ENCODE data around the gene LDLRAD2. TPM values are rescaled to one million over a fixed set of nuclear protein-coding genes. Genes with fewer than 3 reads are reported as not detected.

LDLRAD2 gene
- total and polyA plus RNA-seq, 4 donors = 0.12 to 2.7 (median 0.23) TPM; not detected in 1

DNA sequence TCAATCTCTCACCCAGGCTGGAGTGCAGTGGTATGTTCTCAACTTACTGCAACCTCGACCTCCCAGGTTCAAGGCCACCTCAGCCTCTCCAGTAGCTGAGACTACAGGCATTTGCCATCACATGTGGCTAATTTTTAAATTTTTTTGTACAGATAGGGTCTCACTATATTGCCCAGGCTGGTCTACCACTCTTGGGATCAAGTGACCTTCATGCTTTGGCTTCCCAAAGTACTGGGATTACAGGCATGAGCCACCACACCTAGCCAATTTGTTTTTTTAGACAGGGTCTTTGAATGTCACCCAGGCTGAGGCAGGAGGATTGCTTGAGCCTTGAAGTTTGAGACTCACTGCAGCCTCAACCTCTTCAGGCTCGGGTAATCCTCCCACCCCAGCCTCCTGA lies 19.0 kb upstream of the LDLRAD2 start:
- Histone ChIP-seq H3K9ac (ENCODE audit: low read depth in 1 of 2, low read length in 2 of 2) (no peak overlapping the region), H3K4me1 (ENCODE audit: control insufficient read depth in 4 of 4, insufficient read depth in 4 of 4, low read length in 3 of 4) (no peaks in the 10 kb centered on the region), H3K27ac (ENCODE audit: low read depth in 1 of 2, low read length in 2 of 2) (no peak overlapping the region), H3K36me3 (ENCODE audit: control insufficient read depth in 4 of 4, insufficient read depth in 3 of 4, low read depth in 1 of 4, low read length in 3 of 4) (no peaks in the 10 kb centered on the region), H3K9me3 (ENCODE audit: control insufficient read depth in 4 of 4, low read length in 3 of 4) (peaks cover 0 to 7% (median 7%) of the 10 kb centered on the region in 4 donors), H3K4me3 (ENCODE audit: low read depth in 1 of 3, low read length in 3 of 3) (no peak overlapping the region), H3K27me3 (ENCODE audit: control insufficient read depth in 4 of 4, insufficient read depth in 4 of 4, low read length in 3 of 4) (no peaks in the 10 kb centered on the region)
- no peak for DNase-seq (ENCODE audit: low spot score)
- TF ChIP-seq RAD21 (IDR thresholded peaks at IDR 0.05) (no peak), FOXA2 (IDR thresholded peaks at IDR 0.05) (no peak), NR2F2 (IDR thresholded peaks at IDR 0.05) (no peak), SP1 (IDR thresholded peaks at IDR 0.05) (no peak), HNF4A (conservative IDR thresholded peaks at IDR 0.05) (no peak), RXRA (IDR thresholded peaks at IDR 0.05) (no peak), TAF1 (conservative IDR thresholded peaks at IDR 0.05) (no peak), FOXA1 (IDR thresholded peaks at IDR 0.05) (no peak), GABPA (IDR thresholded peaks at IDR 0.05 in 1 of 2, conservative IDR thresholded peaks at IDR 0.05 in 1 of 2) (no peak), YY1 (IDR thresholded peaks at IDR 0.05) (no peak)
- TF ChIP-seq, protein P1, sequence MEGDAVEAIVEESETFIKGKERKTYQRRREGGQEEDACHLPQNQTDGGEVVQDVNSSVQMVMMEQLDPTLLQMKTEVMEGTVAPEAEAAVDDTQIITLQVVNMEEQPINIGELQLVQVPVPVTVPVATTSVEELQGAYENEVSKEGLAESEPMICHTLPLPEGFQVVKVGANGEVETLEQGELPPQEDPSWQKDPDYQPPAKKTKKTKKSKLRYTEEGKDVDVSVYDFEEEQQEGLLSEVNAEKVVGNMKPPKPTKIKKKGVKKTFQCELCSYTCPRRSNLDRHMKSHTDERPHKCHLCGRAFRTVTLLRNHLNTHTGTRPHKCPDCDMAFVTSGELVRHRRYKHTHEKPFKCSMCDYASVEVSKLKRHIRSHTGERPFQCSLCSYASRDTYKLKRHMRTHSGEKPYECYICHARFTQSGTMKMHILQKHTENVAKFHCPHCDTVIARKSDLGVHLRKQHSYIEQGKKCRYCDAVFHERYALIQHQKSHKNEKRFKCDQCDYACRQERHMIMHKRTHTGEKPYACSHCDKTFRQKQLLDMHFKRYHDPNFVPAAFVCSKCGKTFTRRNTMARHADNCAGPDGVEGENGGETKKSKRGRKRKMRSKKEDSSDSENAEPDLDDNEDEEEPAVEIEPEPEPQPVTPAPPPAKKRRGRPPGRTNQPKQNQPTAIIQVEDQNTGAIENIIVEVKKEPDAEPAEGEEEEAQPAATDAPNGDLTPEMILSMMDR (IDR thresholded peaks at IDR 0.05; ENCODE audit: low read depth, low read length, missing input control) = no peak
- TF ChIP-seq, protein P2, sequence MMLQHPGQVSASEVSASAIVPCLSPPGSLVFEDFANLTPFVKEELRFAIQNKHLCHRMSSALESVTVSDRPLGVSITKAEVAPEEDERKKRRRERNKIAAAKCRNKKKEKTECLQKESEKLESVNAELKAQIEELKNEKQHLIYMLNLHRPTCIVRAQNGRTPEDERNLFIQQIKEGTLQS (IDR thresholded peaks at IDR 0.05) = no peak
- TF ChIP-seq, protein P3, sequence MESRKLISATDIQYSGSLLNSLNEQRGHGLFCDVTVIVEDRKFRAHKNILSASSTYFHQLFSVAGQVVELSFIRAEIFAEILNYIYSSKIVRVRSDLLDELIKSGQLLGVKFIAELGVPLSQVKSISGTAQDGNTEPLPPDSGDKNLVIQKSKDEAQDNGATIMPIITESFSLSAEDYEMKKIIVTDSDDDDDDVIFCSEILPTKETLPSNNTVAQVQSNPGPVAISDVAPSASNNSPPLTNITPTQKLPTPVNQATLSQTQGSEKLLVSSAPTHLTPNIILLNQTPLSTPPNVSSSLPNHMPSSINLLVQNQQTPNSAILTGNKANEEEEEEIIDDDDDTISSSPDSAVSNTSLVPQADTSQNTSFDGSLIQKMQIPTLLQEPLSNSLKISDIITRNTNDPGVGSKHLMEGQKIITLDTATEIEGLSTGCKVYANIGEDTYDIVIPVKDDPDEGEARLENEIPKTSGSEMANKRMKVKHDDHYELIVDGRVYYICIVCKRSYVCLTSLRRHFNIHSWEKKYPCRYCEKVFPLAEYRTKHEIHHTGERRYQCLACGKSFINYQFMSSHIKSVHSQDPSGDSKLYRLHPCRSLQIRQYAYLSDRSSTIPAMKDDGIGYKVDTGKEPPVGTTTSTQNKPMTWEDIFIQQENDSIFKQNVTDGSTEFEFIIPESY (IDR thresholded peaks at IDR 0.05) = no peak
- TF ChIP-seq, protein P4, sequence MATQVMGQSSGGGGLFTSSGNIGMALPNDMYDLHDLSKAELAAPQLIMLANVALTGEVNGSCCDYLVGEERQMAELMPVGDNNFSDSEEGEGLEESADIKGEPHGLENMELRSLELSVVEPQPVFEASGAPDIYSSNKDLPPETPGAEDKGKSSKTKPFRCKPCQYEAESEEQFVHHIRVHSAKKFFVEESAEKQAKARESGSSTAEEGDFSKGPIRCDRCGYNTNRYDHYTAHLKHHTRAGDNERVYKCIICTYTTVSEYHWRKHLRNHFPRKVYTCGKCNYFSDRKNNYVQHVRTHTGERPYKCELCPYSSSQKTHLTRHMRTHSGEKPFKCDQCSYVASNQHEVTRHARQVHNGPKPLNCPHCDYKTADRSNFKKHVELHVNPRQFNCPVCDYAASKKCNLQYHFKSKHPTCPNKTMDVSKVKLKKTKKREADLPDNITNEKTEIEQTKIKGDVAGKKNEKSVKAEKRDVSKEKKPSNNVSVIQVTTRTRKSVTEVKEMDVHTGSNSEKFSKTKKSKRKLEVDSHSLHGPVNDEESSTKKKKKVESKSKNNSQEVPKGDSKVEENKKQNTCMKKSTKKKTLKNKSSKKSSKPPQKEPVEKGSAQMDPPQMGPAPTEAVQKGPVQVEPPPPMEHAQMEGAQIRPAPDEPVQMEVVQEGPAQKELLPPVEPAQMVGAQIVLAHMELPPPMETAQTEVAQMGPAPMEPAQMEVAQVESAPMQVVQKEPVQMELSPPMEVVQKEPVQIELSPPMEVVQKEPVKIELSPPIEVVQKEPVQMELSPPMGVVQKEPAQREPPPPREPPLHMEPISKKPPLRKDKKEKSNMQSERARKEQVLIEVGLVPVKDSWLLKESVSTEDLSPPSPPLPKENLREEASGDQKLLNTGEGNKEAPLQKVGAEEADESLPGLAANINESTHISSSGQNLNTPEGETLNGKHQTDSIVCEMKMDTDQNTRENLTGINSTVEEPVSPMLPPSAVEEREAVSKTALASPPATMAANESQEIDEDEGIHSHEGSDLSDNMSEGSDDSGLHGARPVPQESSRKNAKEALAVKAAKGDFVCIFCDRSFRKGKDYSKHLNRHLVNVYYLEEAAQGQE (IDR thresholded peaks at IDR 0.05) = no peak
- 71% methylated on average over 2 of the region's 2 CpGs for WGBS

DNA sequence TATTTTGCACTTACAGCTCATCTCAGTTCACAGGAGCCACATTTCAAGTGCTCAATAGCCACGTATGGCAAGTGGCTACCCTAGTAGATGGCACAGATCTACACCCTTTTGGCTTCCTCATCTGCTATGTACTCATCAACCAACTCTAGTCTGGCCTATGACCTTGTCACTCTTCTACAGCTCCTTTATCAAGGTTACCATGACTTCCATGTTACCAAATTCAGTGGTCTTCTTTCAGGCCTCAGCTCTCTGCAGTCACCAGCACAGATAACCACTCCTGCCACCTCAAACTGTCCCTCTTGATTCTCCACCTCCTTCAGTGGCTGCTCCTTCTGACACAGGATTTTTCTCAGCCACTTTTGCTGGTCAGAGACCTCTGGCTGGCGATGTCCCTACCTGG lies 17.4 kb upstream of the LDLRAD2 start:
- no peak for DNase-seq (ENCODE audit: low spot score)
- Histone ChIP-seq H3K4me1 (ENCODE audit: control insufficient read depth in 4 of 4, insufficient read depth in 4 of 4, low read length in 3 of 4) (no peaks in the 10 kb centered on the region), H3K9me3 (ENCODE audit: control insufficient read depth in 4 of 4, low read length in 3 of 4) (peaks cover 0 to 7% (median 7%) of the 10 kb centered on the region in 4 donors), H3K4me3 (ENCODE audit: low read depth in 1 of 3, low read length in 3 of 3) (no peak overlapping the region), H3K27me3 (ENCODE audit: control insufficient read depth in 4 of 4, insufficient read depth in 4 of 4, low read length in 3 of 4) (no peaks in the 10 kb centered on the region), H3K27ac (ENCODE audit: low read depth in 1 of 2, low read length in 2 of 2) (no peak overlapping the region), H3K36me3 (ENCODE audit: control insufficient read depth in 4 of 4, insufficient read depth in 3 of 4, low read depth in 1 of 4, low read length in 3 of 4) (no peaks in the 10 kb centered on the region), H3K9ac (ENCODE audit: low read depth in 1 of 2, low read length in 2 of 2) (no peak overlapping the region)
- 96% methylated on average over 2 of the region's 2 CpGs for WGBS
- no peak for TF ChIP-seq RAD21 (IDR thresholded peaks at IDR 0.05)
- TF ChIP-seq JUND (IDR thresholded peaks at IDR 0.05) = no peak
- TF ChIP-seq, protein P2 (IDR thresholded peaks at IDR 0.05) = no peak
- TF ChIP-seq NR2F2 (IDR thresholded peaks at IDR 0.05) = no peak
- TF ChIP-seq, protein P4 (IDR thresholded peaks at IDR 0.05) = no peak
- no peak for TF ChIP-seq GABPA (IDR thresholded peaks at IDR 0.05 in 1 of 2, conservative IDR thresholded peaks at IDR 0.05 in 1 of 2)
- TF ChIP-seq SP1 (IDR thresholded peaks at IDR 0.05) = no peak
- TF ChIP-seq HNF4A (conservative IDR thresholded peaks at IDR 0.05) = no peak
- TF ChIP-seq FOXA2 (IDR thresholded peaks at IDR 0.05) = no peak
- TF ChIP-seq, protein P3 (IDR thresholded peaks at IDR 0.05) = no peak
